K562 (cell line): ENCODE measurements around the gene LPCAT2.

Experiments
- ARID4B ChIP-seq: sonication (generic); formaldehyde crosslinking; IDR thresholded peaks from 2 replicates; pipeline ENCODE4 v1.8.0; 2022; ENCODE audit warnings: mild to moderate bottlenecking, missing genetic modification reagents
- EP300 ChIP-seq: IDR thresholded peaks from 2 replicates; pipeline ENCODE4 v1.6.1; 2012; ENCODE audit warnings: low read length, improper control_type of control experiment
- ESRRB ChIP-seq: fragments of 250-450 bp; sonication (Bioruptor Pico); IDR thresholded peaks from 2 replicates; pipeline ENCODE4 v1.5.0; 2020; ENCODE audit warnings: mild to moderate bottlenecking, moderate library complexity, borderline replicate concordance
- FOSL1 ChIP-seq: fragments of 200-800 bp; sonication (Bioruptor generic); conservative IDR thresholded peaks from 2 replicates; pipeline ENCODE4 v1.6.1; 2016; ENCODE audit warnings: missing genetic modification characterization, missing compliant biosample characterization
- IRF9 ChIP-seq: fragments of 450-650 bp; IDR thresholded peaks from 2 replicates; pipeline ENCODE4 v1.6.1; 2016; ENCODE audit warnings: missing biosample characterization, missing genetic modification characterization
- NFATC3 ChIP-seq: fragments of 450-650 bp; IDR thresholded peaks from 2 replicates; pipeline ENCODE4 v1.6.1; 2017; ENCODE audit warnings: mild to moderate bottlenecking
- NR2C2 ChIP-seq, 2 experiments: fragments of 200-800 bp in 1 of 2; sonication (Bioruptor generic) in 1 of 2; sonication (generic) in 1 of 2; formaldehyde crosslinking in 1 of 2; IDR thresholded peaks; 2 replicates each; pipeline versions ENCODE4 v1.6.1 to v1.8.0; 2016 to 2022; ENCODE audit warnings: mild to moderate bottlenecking in 1 of 2, missing compliant biosample characterization in 1 of 2, missing genetic modification characterization in 1 of 2, missing genetic modification reagents in 1 of 2
- RBFOX2 ChIP-seq: fragments of 200-400 bp; formaldehyde crosslinking; IDR thresholded peaks from 2 replicates; pipeline ENCODE4 v1.6.1; 2017; ENCODE audit warnings: low read depth, mild to moderate bottlenecking, low read length, moderate library complexity
- REST ChIP-seq, 2 experiments: fragments of 450-650 bp; formaldehyde crosslinking in 1 of 2; IDR thresholded peaks; 2 replicates each; pipeline versions ENCODE4 v1.4.0 to v1.6.1; 2014 to 2020; ENCODE audit warnings: mild to moderate bottlenecking in 2 of 2, borderline replicate concordance in 1 of 2, low read depth in 1 of 2
- SPI1 ChIP-seq: IDR thresholded peaks from 2 replicates; pipeline ENCODE4 v1.6.1; 2011; ENCODE audit warnings: low read depth, low read length, control low read depth, borderline replicate concordance
- TF ChIP-seq, protein P1 (sequence below): IDR thresholded peaks from 2 replicates; pipeline ENCODE4 v1.6.1; 2012; ENCODE audit warnings: low read depth, low read length, improper control_type of control experiment, borderline replicate concordance
- TF ChIP-seq, protein P2 (sequence below): sonication (generic); formaldehyde crosslinking; IDR thresholded peaks from 2 replicates; pipeline ENCODE4 v1.8.1; 2023; ENCODE audit warnings: mild to moderate bottlenecking, missing genetic modification reagents
- TF ChIP-seq, protein P3 (sequence below): fragments of 250-450 bp; sonication (Bioruptor Pico); IDR thresholded peaks from 2 replicates; pipeline ENCODE4 v1.4.0; 2020

DNA sequence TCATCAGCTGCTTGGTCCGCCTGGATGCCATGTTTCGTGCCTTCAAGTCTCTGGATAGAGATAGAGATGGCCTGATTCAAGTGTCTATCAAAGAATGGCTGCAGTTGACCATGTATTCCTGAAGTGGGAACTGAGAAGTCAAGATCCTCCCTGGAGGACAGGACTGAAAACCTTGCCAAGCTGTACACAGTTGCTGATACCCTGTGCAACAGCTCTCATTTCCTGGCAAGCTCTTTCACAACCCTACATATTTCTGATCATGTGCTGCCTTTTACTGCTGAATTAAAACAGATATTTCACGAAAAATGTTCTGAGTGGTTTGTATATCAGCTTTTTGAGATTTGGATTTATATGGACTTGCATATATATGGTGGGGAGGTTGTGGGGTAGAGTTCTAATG is 58.5 kb downstream of the LPCAT2 start:
- no peak for TF ChIP-seq IRF9 (tag)
- no peak for TF ChIP-seq FOSL1 (tag)
- TF ChIP-seq SPI1: no peak
- TF ChIP-seq NFATC3: no peak
- no peak for TF ChIP-seq ARID4B (CRISPR knock-in tag)
- TF ChIP-seq REST (IDR thresholded peaks at IDR 0.05; ENCODE audit: borderline replicate concordance): no peak
- TF ChIP-seq REST (CRISPR knock-in tag; IDR thresholded peaks at IDR 0.05; ENCODE audit: low read depth): no peak
- TF ChIP-seq, protein P1, sequence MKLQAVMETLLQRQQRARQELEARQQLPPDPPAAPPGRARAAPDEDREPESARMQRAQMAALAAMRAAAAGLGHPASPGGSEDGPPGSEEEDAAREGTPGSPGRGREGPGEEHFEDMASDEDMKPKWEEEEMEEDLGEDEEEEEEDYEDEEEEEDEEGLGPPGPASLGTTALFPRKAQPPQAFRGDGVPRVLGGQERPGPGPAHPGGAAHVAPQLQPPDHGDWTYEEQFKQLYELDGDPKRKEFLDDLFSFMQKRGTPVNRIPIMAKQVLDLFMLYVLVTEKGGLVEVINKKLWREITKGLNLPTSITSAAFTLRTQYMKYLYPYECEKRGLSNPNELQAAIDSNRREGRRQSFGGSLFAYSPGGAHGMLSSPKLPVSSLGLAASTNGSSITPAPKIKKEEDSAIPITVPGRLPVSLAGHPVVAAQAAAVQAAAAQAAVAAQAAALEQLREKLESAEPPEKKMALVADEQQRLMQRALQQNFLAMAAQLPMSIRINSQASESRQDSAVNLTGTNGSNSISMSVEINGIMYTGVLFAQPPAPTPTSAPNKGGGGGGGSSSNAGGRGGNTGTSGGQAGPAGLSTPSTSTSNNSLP: no peak
- no peak for TF ChIP-seq EP300
- TF ChIP-seq, protein P2, sequence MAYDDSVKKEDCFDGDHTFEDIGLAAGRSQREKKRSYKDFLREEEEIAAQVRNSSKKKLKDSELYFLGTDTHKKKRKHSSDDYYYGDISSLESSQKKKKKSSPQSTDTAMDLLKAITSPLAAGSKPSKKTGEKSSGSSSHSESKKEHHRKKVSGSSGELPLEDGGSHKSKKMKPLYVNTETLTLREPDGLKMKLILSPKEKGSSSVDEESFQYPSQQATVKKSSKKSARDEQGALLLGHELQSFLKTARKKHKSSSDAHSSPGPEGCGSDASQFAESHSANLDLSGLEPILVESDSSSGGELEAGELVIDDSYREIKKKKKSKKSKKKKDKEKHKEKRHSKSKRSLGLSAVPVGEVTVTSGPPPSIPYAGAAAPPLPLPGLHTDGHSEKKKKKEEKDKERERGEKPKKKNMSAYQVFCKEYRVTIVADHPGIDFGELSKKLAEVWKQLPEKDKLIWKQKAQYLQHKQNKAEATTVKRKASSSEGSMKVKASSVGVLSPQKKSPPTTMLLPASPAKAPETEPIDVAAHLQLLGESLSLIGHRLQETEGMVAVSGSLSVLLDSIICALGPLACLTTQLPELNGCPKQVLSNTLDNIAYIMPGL: no peak
- no peak for TF ChIP-seq ESRRB (CRISPR knock-in tag)
- no peak for TF ChIP-seq RBFOX2
- TF ChIP-seq, protein P3, sequence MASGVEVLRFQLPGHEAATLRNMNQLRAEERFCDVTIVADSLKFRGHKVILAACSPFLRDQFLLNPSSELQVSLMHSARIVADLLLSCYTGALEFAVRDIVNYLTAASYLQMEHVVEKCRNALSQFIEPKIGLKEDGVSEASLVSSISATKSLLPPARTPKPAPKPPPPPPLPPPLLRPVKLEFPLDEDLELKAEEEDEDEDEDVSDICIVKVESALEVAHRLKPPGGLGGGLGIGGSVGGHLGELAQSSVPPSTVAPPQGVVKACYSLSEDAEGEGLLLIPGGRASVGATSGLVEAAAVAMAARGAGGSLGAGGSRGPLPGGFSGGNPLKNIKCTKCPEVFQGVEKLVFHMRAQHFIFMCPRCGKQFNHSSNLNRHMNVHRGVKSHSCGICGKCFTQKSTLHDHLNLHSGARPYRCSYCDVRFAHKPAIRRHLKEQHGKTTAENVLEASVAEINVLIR: no peak
- TF ChIP-seq NR2C2 (CRISPR knock-in tag; IDR thresholded peaks at IDR 0.05): no peak
- no peak for TF ChIP-seq NR2C2 (tag; IDR thresholded peaks at IDR 0.05)
